NCI-H2107 treated with DMSO at 0.1 percent for 48 hours (cell line): Measurements from ENCODE around the gene FIGNL2.
A peak's percentile ranks its signal among the peaks of the same experiment; 100 is the strongest.

Experiments used
- DNase-seq: peaks from one replicate; lab custom pipeline; 2025; ENCODE audit not compliant: unreplicated experiment; lab: John Stamatoyannopoulos, UW

The FIGNL2 gene

GRCh38 chr12:51879102-51879501 is 30.6 kb upstream of the FIGNL2 start:
- no peak for DNase-seq

GRCh38 chr12:51874486-51874885 is 26.0 kb upstream of the FIGNL2 start:
- DNase-seq: no peak

GRCh38 chr12:51874000-51874399 is 25.5 kb upstream of the FIGNL2 start:
- no peak for DNase-seq

- DNase-seq: no peak
These were observed 24.9 kb upstream of the FIGNL2 start for GRCh38 chr12:51873251-51873994.

GRCh38 chr12:51872689-51872981 is 24.1 kb upstream of the FIGNL2 start:
- DNase-seq: no peak

- DNase-seq: no peak
These were observed 23.6 kb upstream of the FIGNL2 start for GRCh38 chr12:51871918-51872688.

GRCh38 chr12:51871126-51871525 is 22.6 kb upstream of the FIGNL2 start:
- DNase-seq: no peak

GRCh38 chr12:51870504-51870903 is 22.0 kb upstream of the FIGNL2 start:
- no peak for DNase-seq

- DNase-seq: no peak
These were observed 21.4 kb upstream of the FIGNL2 start for GRCh38 chr12:51869931-51870330.

GRCh38 chr12:51869496-51869865 is 21.0 kb upstream of the FIGNL2 start:
- no peak for DNase-seq

- no peak for DNase-seq
These were observed 20.4 kb upstream of the FIGNL2 start for GRCh38 chr12:51868821-51869495.

GRCh38 chr12:51867796-51868428 is 19.4 kb upstream of the FIGNL2 start:
- DNase-seq: no peak

GRCh38 chr12:51867371-51867770 is 18.9 kb upstream of the FIGNL2 start:
- DNase-seq: no peak

GRCh38 chr12:51866762-51867161 is 18.2 kb upstream of the FIGNL2 start:
- peak; percentile 16 for DNase-seq

- DNase-seq: no peak
These were observed 17.8 kb upstream of the FIGNL2 start for GRCh38 chr12:51866324-51866723.

GRCh38 chr12:51865757-51866270 is 17.3 kb upstream of the FIGNL2 start:
- no peak for DNase-seq

GRCh38 chr12:51864833-51865670 is 16.5 kb upstream of the FIGNL2 start:
- DNase-seq: no peak

- DNase-seq: peak; percentile 47
These were observed 15.7 kb upstream of the FIGNL2 start for GRCh38 chr12:51863933-51864832.

- DNase-seq: peak; percentile 21
These were observed 14.9 kb upstream of the FIGNL2 start for GRCh38 chr12:51863363-51863932.
